ENCODE measurements around the gene ADSL. TPM values are rescaled to one million over a fixed set of nuclear protein-coding genes. Genes with fewer than 3 reads are reported as not detected.

ADSL gene
- total and polyA plus RNA-seq, 5 donors from 2014 or later, result 66.5 to 134 (median 128) TPM

DNA sequence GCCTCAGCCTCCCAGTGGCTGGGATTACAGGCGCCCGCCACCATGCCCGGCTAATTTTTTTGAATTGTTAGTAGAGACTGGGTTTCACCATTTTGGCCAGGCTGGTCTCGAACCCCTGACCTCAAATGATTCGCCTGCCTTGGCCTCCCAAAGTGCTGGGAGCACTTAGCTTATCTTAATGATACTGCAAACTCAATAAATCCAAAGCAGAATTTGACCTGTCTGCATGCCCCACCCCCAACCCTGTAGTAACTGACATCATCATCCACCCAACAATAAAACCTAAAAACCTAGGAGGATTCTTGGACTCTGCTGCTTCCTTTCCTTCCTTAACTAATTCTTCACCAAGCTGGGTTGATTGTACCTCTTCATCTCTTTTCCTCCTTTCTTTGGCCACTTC, 6.3 kb upstream of the ADSL start:
- ATAC-seq (ENCODE audit: low read depth in 2 of 2) (no peak), DNase-seq (no peak)
- Histone ChIP-seq H3K27ac (ENCODE audit: insufficient read depth, low read length, poor library complexity, severe bottlenecking) (no peak overlapping the region), H3K9me3 (ENCODE audit: control insufficient read depth in 2 of 2, low read length in 2 of 2) (no peaks in the 10 kb centered on the region), H3K27me3 (ENCODE audit: control insufficient read depth, insufficient read depth, low read length) (no peaks in the 10 kb centered on the region), H3K4me1 (ENCODE audit: control insufficient read depth, insufficient read depth, low read length, poor library complexity, severe bottlenecking) (peaks cover 30% of the 10 kb centered on the region), H3K36me3 (ENCODE audit: control insufficient read depth, insufficient read depth, low read length) (no peaks in the 10 kb centered on the region), H3K4me3 (ENCODE audit: low read depth, low read length) (no peak overlapping the region)
- Mint-ChIP-seq H3K27ac (peak overlapping the region in 1 of 3 donors; percentile 64), H3K36me3 (peaks cover 9% of the 10 kb centered on the region), H3K4me1 (peaks cover 38 to 72% (median 48%) of the 10 kb centered on the region in 4 donors), H3K9me3 (no peaks in the 10 kb centered on the region), H3K4me3 (peak overlapping the region in 1 of 4 donors; percentile 40), H3K27me3 (no peaks in the 10 kb centered on the region)

DNA sequence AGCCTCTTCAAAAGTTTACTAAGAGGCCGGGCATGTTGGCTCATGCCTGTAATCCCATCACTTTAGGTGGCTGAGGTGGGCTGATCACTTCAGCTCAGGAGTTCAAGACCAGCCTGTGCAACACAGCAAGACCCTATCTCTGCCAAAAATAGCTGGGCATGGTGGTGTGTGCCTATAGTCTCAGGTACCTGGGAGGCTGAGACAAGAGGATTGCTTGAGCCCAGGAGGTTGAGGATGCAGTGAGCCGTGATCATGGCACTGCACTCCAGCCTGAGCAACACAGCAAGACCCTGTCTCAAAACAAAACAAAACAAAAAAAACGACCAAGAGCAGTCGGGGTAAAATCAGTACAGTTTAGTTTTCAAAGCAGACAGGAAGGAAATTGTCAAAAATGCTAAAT, 4.7 kb upstream of the ADSL start:
- H3K36me3 ChIP-seq (ENCODE audit: control insufficient read depth, insufficient read depth, low read length), result no peaks in the 10 kb centered on the region
- H3K27ac ChIP-seq (ENCODE audit: insufficient read depth, low read length, poor library complexity, severe bottlenecking), result no peak overlapping the region
- H3K4me3 ChIP-seq (ENCODE audit: low read depth, low read length), result peak overlapping the region; percentile 34
- H3K4me1 ChIP-seq (ENCODE audit: control insufficient read depth, insufficient read depth, low read length, poor library complexity, severe bottlenecking), result peaks cover 23% of the 10 kb centered on the region
- Mint-ChIP-seq H3K36me3 (peaks cover 9% of the 10 kb centered on the region), H3K9me3 (no peaks in the 10 kb centered on the region), H3K4me3 (peak overlapping the region; percentile 45 to 75 (median 70)), H3K27me3 (no peaks in the 10 kb centered on the region), H3K4me1 (peaks cover 23 to 70% (median 42%) of the 10 kb centered on the region in 4 donors), H3K27ac (peak overlapping the region; percentile 77 to 87 (median 86))
- H3K9me3 ChIP-seq (ENCODE audit: control insufficient read depth in 2 of 2, low read length in 2 of 2), result no peaks in the 10 kb centered on the region
- DNase-seq (peak in 1 of 3 donors; percentile 34), ATAC-seq (ENCODE audit: low read depth in 2 of 2) (no peak)
- no peaks in the 10 kb centered on the region for H3K27me3 ChIP-seq (ENCODE audit: control insufficient read depth, insufficient read depth, low read length)

DNA sequence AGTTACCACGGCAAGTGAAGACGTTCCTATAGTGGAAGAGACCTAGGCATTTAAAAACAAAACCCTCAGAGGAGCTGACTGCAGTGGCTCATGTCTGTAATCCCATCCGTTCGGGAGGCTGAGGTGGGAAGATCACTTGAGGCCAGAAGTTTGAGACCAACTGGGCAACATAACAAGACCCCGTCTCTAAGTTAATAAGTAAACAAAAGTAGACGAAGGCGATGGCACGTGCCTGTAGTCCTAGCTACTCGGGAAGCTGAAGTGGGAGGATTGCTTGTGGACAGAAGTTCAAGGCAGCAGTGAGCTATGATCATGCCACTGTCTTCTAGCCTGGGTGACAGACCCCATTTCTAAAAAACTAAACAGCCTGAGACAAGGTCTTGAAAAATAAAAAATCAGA, 3.8 kb upstream of the ADSL start:
- ATAC-seq (ENCODE audit: low read depth in 2 of 2) (no peak), DNase-seq (no peak)
- Mint-ChIP-seq H3K4me3 (peak overlapping the region; percentile 19 to 87 (median 63)), H3K4me1 (peaks cover 30 to 72% (median 48%) of the 10 kb centered on the region in 4 donors), H3K27ac (peak overlapping the region; percentile 32 to 87 (median 86)), H3K9me3 (no peaks in the 10 kb centered on the region), H3K27me3 (no peaks in the 10 kb centered on the region), H3K36me3 (peaks cover 6% of the 10 kb centered on the region)
- Histone ChIP-seq H3K4me1 (ENCODE audit: control insufficient read depth, insufficient read depth, low read length, poor library complexity, severe bottlenecking) (peaks cover 31% of the 10 kb centered on the region), H3K27me3 (ENCODE audit: control insufficient read depth, insufficient read depth, low read length) (no peaks in the 10 kb centered on the region), H3K4me3 (ENCODE audit: low read depth, low read length) (no peak overlapping the region), H3K27ac (ENCODE audit: insufficient read depth, low read length, poor library complexity, severe bottlenecking) (no peak overlapping the region), H3K9me3 (ENCODE audit: control insufficient read depth in 2 of 2, low read length in 2 of 2) (no peaks in the 10 kb centered on the region), H3K36me3 (ENCODE audit: control insufficient read depth, insufficient read depth, low read length) (no peaks in the 10 kb centered on the region)

DNA sequence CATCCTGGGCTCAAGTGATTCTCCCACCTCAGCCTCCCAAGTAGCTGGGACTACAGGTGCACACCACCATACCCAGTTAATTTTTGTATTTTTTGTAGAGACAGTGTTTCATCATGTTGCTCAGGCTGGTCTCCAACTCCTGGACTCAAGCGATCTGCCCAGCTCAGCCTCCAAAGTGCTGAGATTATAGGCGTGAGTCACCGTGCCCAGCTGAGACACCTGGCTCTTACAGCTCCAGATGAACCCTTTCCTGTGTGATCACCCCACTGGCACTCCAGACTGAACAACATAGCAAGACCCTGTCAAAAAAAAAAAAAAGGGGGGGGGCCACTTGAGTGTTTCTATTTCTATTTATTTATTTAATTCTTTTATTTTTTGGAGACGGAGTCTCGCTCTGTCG, 1.0 kb upstream of the ADSL start:
- no peaks in the 10 kb centered on the region for H3K27me3 ChIP-seq (ENCODE audit: control insufficient read depth, insufficient read depth, low read length)
- H3K36me3 ChIP-seq (ENCODE audit: control insufficient read depth, insufficient read depth, low read length), result peaks cover 14% of the 10 kb centered on the region
- H3K9me3 ChIP-seq (ENCODE audit: control insufficient read depth in 2 of 2, low read length in 2 of 2), result no peaks in the 10 kb centered on the region
- H3K27me3 Mint-ChIP-seq, result no peaks in the 10 kb centered on the region
- peaks cover 4% of the 10 kb centered on the region for H3K36me3 Mint-ChIP-seq
- peaks cover 44% of the 10 kb centered on the region for H3K4me1 ChIP-seq (ENCODE audit: control insufficient read depth, insufficient read depth, low read length, poor library complexity, severe bottlenecking)
- H3K27ac Mint-ChIP-seq, result peak overlapping the region; percentile 96 to 99 (median 97)
- H3K27ac ChIP-seq (ENCODE audit: insufficient read depth, low read length, poor library complexity, severe bottlenecking), result peak overlapping the region; percentile 85
- H3K9me3 Mint-ChIP-seq, result no peaks in the 10 kb centered on the region
- ATAC-seq (ENCODE audit: low read depth in 2 of 2), result no peak
- peak in 2 of 3 donors; percentile 23 to 55 for DNase-seq
- peaks cover 30 to 68% (median 44%) of the 10 kb centered on the region in 4 donors for H3K4me1 Mint-ChIP-seq
- peak overlapping the region; percentile 97 to 99 (median 98) for H3K4me3 Mint-ChIP-seq
- H3K4me3 ChIP-seq (ENCODE audit: low read depth, low read length), result no peak overlapping the region

DNA sequence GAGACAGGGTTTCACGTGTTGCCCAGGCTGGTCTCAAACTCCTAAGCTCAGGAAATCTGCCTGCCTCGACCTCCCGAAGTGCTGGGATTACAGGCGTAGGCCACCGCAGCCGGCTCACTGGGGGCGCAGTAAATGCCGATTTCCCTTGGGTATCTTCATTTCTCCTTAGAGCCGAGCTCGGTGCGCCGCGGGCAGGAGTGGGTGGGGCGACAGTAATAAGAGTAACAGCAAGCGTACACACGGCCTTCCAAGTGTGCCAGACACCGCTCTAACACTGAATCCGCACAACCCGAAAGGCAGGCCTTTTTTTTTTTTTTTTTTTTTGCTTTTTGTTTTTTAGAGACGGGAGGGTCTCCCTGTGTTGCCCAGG, 500 bp upstream of the ADSL start:
- peak overlapping the region; percentile 96 to 99 (median 97) for H3K27ac Mint-ChIP-seq
- H3K36me3 Mint-ChIP-seq, result peaks cover 4% of the 10 kb centered on the region
- peaks cover 30 to 65% (median 44%) of the 10 kb centered on the region in 4 donors for H3K4me1 Mint-ChIP-seq
- ATAC-seq (ENCODE audit: low read depth in 2 of 2), result peak; percentile 39 to 45
- peaks cover 19% of the 10 kb centered on the region for H3K36me3 ChIP-seq (ENCODE audit: control insufficient read depth, insufficient read depth, low read length)
- H3K4me3 ChIP-seq (ENCODE audit: low read depth, low read length), result peak overlapping the region; percentile 91
- H3K9me3 ChIP-seq (ENCODE audit: control insufficient read depth in 2 of 2, low read length in 2 of 2), result no peaks in the 10 kb centered on the region
- peak overlapping the region; percentile 97 to 99 (median 98) for H3K4me3 Mint-ChIP-seq
- H3K9me3 Mint-ChIP-seq, result no peaks in the 10 kb centered on the region
- no peaks in the 10 kb centered on the region for H3K27me3 ChIP-seq (ENCODE audit: control insufficient read depth, insufficient read depth, low read length)
- peaks cover 44% of the 10 kb centered on the region for H3K4me1 ChIP-seq (ENCODE audit: control insufficient read depth, insufficient read depth, low read length, poor library complexity, severe bottlenecking)
- H3K27me3 Mint-ChIP-seq, result no peaks in the 10 kb centered on the region
- DNase-seq, result peak; percentile 46 to 76 (median 57)
- peak overlapping the region; percentile 85 for H3K27ac ChIP-seq (ENCODE audit: insufficient read depth, low read length, poor library complexity, severe bottlenecking)

DNA sequence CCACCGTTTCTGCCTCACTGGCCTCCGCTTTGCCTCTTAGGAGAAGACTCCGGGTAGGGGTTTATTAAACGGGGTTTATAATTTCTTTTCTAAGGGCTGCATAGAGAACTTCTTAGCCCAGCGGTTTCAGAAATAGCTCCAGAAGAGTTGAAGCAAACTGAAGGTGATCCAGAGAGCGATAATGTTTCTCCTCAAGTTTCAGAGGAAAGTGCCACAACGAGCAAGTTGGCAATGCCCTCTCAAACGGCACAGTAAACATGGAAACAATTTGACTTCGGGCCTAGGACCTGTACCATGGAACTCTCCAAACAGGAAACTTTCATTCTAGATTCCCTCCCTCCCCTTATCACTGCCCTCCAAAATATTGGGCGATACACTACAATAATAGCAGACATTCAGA, 1.0 kb downstream of the ADSL start:
- peak overlapping the region; percentile 76 to 97 (median 96) for H3K27ac Mint-ChIP-seq
- Histone ChIP-seq H3K27ac (ENCODE audit: insufficient read depth, low read length, poor library complexity, severe bottlenecking) (peak overlapping the region; percentile 85), H3K4me3 (ENCODE audit: low read depth, low read length) (peak overlapping the region; percentile 91), H3K27me3 (ENCODE audit: control insufficient read depth, insufficient read depth, low read length) (no peaks in the 10 kb centered on the region), H3K9me3 (ENCODE audit: control insufficient read depth in 2 of 2, low read length in 2 of 2) (no peaks in the 10 kb centered on the region), H3K36me3 (ENCODE audit: control insufficient read depth, insufficient read depth, low read length) (peaks cover 31% of the 10 kb centered on the region), H3K4me1 (ENCODE audit: control insufficient read depth, insufficient read depth, low read length, poor library complexity, severe bottlenecking) (peaks cover 35% of the 10 kb centered on the region)
- peaks cover 23 to 53% (median 36%) of the 10 kb centered on the region in 4 donors for H3K4me1 Mint-ChIP-seq
- no peak for DNase-seq
- H3K4me3 Mint-ChIP-seq, result peak overlapping the region; percentile 97 to 99 (median 98)
- H3K9me3 Mint-ChIP-seq, result no peaks in the 10 kb centered on the region
- H3K27me3 Mint-ChIP-seq, result no peaks in the 10 kb centered on the region
- no peak for ATAC-seq (ENCODE audit: low read depth in 2 of 2)
- peaks cover 4% of the 10 kb centered on the region for H3K36me3 Mint-ChIP-seq

DNA sequence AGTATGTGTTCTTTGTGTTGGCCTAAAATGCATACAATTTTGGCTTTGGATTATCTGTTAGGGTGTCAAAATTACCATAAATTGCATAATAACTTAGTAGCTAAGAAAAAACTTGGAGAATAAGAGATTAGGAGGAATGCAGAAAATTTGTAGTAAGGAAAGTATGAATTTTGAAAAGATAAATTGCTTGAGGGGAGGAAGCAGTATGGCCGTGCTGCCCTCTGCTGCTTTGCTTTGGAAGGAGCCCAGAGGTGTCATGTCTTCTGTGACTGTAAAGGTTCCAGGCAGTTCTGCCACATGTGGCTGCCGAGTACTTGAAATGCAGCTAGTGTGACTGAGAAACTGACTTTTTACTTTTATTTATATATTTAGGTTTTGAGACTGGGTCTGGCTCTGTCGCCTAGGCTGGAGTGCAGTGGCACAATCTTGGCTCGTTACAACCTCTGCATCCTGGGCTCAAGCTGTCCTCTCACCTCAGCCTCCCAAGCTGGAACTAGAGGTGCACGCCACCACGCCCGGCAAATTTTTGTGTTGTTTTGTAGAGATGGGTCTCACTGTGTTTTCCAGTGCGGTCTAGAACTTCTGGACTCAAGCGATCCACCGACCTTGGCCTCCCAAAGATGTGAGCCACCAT, 1.8 kb downstream of the ADSL start:
- H3K27ac ChIP-seq (ENCODE audit: insufficient read depth, low read length, poor library complexity, severe bottlenecking), result peak overlapping the region; percentile 85
- no peaks in the 10 kb centered on the region for H3K27me3 ChIP-seq (ENCODE audit: control insufficient read depth, insufficient read depth, low read length)
- H3K27ac Mint-ChIP-seq, result peak overlapping the region in 2 of 3 donors; percentile 96 to 97
- peaks cover 33% of the 10 kb centered on the region for H3K4me1 ChIP-seq (ENCODE audit: control insufficient read depth, insufficient read depth, low read length, poor library complexity, severe bottlenecking)
- peak overlapping the region; percentile 97 to 99 (median 98) for H3K4me3 Mint-ChIP-seq
- peaks cover 18 to 48% (median 34%) of the 10 kb centered on the region in 4 donors for H3K4me1 Mint-ChIP-seq
- H3K9me3 ChIP-seq (ENCODE audit: control insufficient read depth in 2 of 2, low read length in 2 of 2), result no peaks in the 10 kb centered on the region
- DNase-seq (peak; percentile 45 to 84 (median 74)), ATAC-seq (ENCODE audit: low read depth in 2 of 2) (peak; percentile 38 to 58)
- no peaks in the 10 kb centered on the region for H3K9me3 Mint-ChIP-seq
- H3K27me3 Mint-ChIP-seq, result no peaks in the 10 kb centered on the region
- H3K4me3 ChIP-seq (ENCODE audit: low read depth, low read length), result peak overlapping the region; percentile 91
- H3K36me3 ChIP-seq (ENCODE audit: control insufficient read depth, insufficient read depth, low read length), result peaks cover 39% of the 10 kb centered on the region
- H3K36me3 Mint-ChIP-seq, result peaks cover 12% of the 10 kb centered on the region

DNA sequence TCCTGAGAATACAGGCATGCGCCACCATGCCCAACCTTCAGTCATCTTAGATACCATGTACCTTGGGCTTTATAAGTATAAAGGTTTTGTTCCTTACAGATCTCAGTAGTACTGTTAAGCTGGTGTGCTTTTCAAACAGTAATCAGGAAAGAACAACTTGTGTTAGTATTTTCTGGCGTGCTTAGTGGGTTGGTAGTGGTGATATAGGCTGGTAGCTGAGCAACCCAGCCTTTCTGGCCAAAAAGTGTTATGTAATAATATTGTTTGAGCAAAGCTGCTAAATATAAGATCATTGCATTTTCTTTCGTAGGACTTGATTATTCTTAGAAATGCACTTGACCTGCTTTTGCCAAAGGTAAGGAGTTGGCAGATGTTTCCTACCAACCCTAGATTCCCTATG, 6.5 kb downstream of the ADSL start:
- peaks cover 65% of the 10 kb centered on the region for H3K36me3 ChIP-seq (ENCODE audit: control insufficient read depth, insufficient read depth, low read length)
- no peak overlapping the region for H3K27ac ChIP-seq (ENCODE audit: insufficient read depth, low read length, poor library complexity, severe bottlenecking)
- peaks cover 9 to 17% (median 16%) of the 10 kb centered on the region in 4 donors for H3K4me1 Mint-ChIP-seq
- peaks cover 34% of the 10 kb centered on the region for H3K36me3 Mint-ChIP-seq
- no peak for DNase-seq
- H3K9me3 ChIP-seq (ENCODE audit: control insufficient read depth in 2 of 2, low read length in 2 of 2), result no peaks in the 10 kb centered on the region
- H3K27me3 ChIP-seq (ENCODE audit: control insufficient read depth, insufficient read depth, low read length), result no peaks in the 10 kb centered on the region
- H3K9me3 Mint-ChIP-seq, result no peaks in the 10 kb centered on the region
- H3K27me3 Mint-ChIP-seq, result no peaks in the 10 kb centered on the region
- H3K27ac Mint-ChIP-seq, result no peak overlapping the region
- ATAC-seq (ENCODE audit: low read depth in 2 of 2), result no peak
- H3K4me3 ChIP-seq (ENCODE audit: low read depth, low read length), result no peak overlapping the region
- no peak overlapping the region for H3K4me3 Mint-ChIP-seq
- peaks cover 10% of the 10 kb centered on the region for H3K4me1 ChIP-seq (ENCODE audit: control insufficient read depth, insufficient read depth, low read length, poor library complexity, severe bottlenecking)
